Testis (tissue), 5 donors: Measurements from ENCODE around the gene CWF19L2. TPM values are rescaled to one million over a fixed set of nuclear protein-coding genes. Genes with fewer than 3 reads are reported as not detected.
A peak's percentile ranks its signal among the peaks of the same experiment; 100 is the strongest.
"Not testable (repeated sequence)": the region's sequence is repeated elsewhere in the genome, so short reads cannot be mapped to it uniquely, and the experiment has no call there.

Experiments
- DNase-seq: peaks from one replicate; pipeline ENCODE4 v3.0.0-alpha.2; 2019
- H3K27ac ChIP-seq, 2 donors: fragments of 200-600 bp; sonication (generic); one replicate each; pipeline ENCODE4 v1.5.1; 2019
- H3K27me3 ChIP-seq: fragments of 200-600 bp; sonication (generic); one replicate; pipeline ENCODE4 v1.5.1; 2019
- H3K36me3 ChIP-seq: fragments of 200-600 bp; sonication (generic); one replicate; pipeline ENCODE4 v1.5.1; 2017; ENCODE audit warnings: low read depth; ENCODE audit errors: missing control alignments
- H3K4me1 ChIP-seq: fragments of 200-600 bp; sonication (generic); one replicate; pipeline ENCODE4 v1.5.1; 2019
- H3K4me3 ChIP-seq, 2 donors: fragments of 200-600 bp; sonication (generic); one replicate each; pipeline ENCODE4 v1.5.1; 2017 to 2019
- H3K9me3 ChIP-seq: fragments of 200-600 bp; sonication (generic); one replicate; pipeline ENCODE4 v1.5.1; 2017
- POLR2A ChIP-seq: fragments of 450-650 bp; IDR thresholded peaks from one replicate; pipeline ENCODE4 v1.6.1; 2017; ENCODE audit warnings: antibody characterized with exemption, mild to moderate bottlenecking, moderate library complexity
- WGBS, 2 donors: methylation state at CpG; one replicate each; pipeline ENCODE4 v1.1.5; 2018; 5-methylcytosine and 5-hydroxymethylcytosine counted together
- intact Hi-C: fragments of 100-400 bp; cut with DNase I; formaldehyde crosslinking; loops from one replicate; pipeline ENCODE4 v1.15.1; 2023; ENCODE audit warnings: low total_unique reads
- long read RNA-seq, 2 donors: transcript quantifications; one replicate each; lab custom pipeline, GENCODE V29; 2026
- polyA plus RNA-seq: library from polyadenylated mRNA; stranded (reverse); fragments of 350-450 nt; fragmentation: Illumina TruSeq; extraction: RNeasy Lipid Tissue Mini Kit (QIAGEN cat#74804); gene quantifications from one replicate; pipeline ENCODE4 v1.2.3, GENCODE V29; 2014; ENCODE audit warnings: low read depth, low replicate concordance; ENCODE audit not compliant: insufficient read depth
- total RNA-seq, 2 donors: library from RNA; depleted of rRNA; stranded (reverse); fragments of >200 nt; gene quantifications; one replicate each; pipeline ENCODE4 v1.2.3, GENCODE V29; 2016
- TF ChIP-seq, protein P1 (sequence below), 3 experiments: fragments of 450-650 bp in 2 of 3; fragments of 200-600 bp in 1 of 3; sonication (generic) in 1 of 3; IDR thresholded peaks; one replicate each; pipeline ENCODE4 v1.5.1; 2016 to 2019; ENCODE audit warnings: antibody characterized with exemption in 3 of 3, mild to moderate bottlenecking in 2 of 3, moderate library complexity in 1 of 3

The CWF19L2 gene
- total RNA-seq (10 to 100 TPM; 22.9 to 26.0 TPM), polyA plus RNA-seq (3.7 TPM)
- long read RNA-seq, donor 1, partial matches to known transcripts = 0 of 2 reads
- long read RNA-seq, donor 1, other reads (novel, unspliced or antisense) = 0 of 2 reads
- long read RNA-seq, donor 2 = 0 reads

DNA sequence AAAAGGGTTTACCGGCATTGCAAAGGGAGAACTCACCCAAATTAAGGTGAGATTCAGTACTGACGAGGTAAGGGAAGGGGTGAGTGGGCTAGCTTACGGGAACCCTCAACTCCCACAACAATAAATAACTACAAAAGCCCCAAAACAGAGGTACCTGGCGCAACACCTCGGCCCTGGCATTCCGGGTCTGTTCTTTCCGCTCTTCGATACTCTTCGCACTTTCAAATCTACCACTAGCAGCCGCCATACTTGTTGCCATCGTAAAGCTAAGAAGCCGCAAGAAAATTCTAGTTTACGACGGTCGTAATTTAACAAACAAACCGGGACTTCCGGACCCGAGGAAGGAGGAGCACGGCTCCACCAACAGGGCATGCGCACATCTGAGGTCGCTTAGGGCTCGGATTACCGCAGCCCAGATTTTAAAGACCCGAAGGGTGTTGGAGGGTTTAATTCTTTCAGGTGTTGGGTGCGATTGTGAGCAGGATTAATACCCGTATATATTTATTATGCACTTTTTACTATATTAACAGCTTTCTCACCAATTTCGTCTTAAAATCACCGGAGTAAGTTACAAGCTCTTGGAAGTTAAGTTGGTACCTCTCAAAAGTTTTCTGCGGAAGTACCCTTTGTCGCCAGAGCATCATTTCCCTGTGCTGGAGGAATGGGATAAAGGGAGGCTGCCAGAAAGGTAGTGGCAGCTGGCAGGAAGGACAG is at the start of gene CWF19L2:
CWF19L2 (minus strand) TSS at position 268 of the 714 bp plus-strand sequence; CDS start at position 259, 9 bp downstream.
- no peaks in the 10 kb centered on the region for H3K36me3 ChIP-seq

DNA sequence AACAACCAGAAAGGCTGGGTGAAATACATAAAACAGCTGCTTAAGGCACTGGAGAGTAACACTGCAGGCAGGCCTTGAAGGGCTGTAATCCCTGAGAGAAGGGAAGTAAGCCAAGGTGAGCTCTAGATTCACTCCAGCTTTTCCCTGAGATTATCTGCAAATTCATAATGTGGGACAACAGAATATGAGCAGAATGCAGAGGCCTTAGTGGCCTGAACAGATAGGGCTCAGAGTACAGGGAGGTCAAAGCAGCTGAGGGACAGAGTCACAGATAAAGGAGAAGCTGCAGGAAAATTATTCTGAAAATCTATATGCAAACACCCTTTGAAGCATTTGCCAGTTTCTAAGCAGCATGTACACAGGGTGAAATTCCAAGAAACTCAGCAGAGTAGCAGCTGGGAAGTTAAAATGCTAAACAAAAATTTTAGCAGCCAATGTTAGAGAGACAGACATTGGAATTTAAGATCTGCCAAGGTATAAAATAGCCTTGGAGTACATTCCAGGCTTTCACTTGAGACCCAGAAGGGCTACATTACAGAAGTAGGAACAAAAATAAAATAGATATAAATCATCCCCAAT is 48.1 kb upstream of the CWF19L2 start:
- Histone ChIP-seq H3K4me1 (peaks cover 6% of the 10 kb centered on the region), H3K27ac (peak overlapping the region in 1 of 2 donors; percentile 5), H3K27me3 (no peaks in the 10 kb centered on the region), H3K4me3 (no peak overlapping the region), H3K36me3 (no peaks in the 10 kb centered on the region), H3K9me3 (no peaks in the 10 kb centered on the region)
- intact Hi-C loops = no loop called here
- DNase-seq = no peak
- no peak for TF ChIP-seq POLR2A
- TF ChIP-seq, protein P1, sequence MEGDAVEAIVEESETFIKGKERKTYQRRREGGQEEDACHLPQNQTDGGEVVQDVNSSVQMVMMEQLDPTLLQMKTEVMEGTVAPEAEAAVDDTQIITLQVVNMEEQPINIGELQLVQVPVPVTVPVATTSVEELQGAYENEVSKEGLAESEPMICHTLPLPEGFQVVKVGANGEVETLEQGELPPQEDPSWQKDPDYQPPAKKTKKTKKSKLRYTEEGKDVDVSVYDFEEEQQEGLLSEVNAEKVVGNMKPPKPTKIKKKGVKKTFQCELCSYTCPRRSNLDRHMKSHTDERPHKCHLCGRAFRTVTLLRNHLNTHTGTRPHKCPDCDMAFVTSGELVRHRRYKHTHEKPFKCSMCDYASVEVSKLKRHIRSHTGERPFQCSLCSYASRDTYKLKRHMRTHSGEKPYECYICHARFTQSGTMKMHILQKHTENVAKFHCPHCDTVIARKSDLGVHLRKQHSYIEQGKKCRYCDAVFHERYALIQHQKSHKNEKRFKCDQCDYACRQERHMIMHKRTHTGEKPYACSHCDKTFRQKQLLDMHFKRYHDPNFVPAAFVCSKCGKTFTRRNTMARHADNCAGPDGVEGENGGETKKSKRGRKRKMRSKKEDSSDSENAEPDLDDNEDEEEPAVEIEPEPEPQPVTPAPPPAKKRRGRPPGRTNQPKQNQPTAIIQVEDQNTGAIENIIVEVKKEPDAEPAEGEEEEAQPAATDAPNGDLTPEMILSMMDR (IDR thresholded peaks at IDR 0.05) = no peak

More for the DNA sequence above, at the start of gene CWF19L2:
- Histone ChIP-seq H3K27me3 (no peaks in the 10 kb centered on the region), H3K4me1 (peaks cover 6% of the 10 kb centered on the region), H3K9me3 (no peaks in the 10 kb centered on the region), H3K27ac (peak within 1 kb of the TSS; percentile 87 to 90), H3K4me3 (peak within 1 kb of the TSS; percentile 85 to 91)
- intact Hi-C loops = no loop called here
- peak; percentile 94 for DNase-seq
- 0% methylated on average over 30 of the region's 30 CpGs for WGBS, 2 donors
- TF ChIP-seq POLR2A = peak; percentile 4
- TF ChIP-seq, protein P1 (IDR thresholded peaks at IDR 0.05) = peak in 1 of 3 experiments; percentile 6

DNA sequence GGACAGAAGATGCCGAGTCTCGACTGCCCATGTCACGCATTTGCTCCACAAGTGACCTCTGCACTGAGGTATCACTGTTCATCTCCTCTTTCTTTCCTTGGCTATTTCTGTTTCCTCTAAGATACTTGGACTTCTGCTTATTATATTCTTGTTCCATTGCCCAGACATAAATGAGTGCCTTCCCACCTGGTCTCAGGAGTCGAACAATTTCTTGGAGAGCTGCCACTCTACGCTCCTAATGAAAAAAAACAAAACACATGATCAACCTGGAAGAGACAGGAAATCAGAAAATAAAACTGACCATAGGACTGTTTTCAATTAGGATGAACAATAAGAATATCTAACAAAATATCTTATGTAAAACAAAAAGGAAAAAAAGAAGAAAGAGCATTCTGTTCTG is 47.4 kb upstream of the CWF19L2 start:
- DNase-seq = no peak
- 65 to 78% methylated on average over 5 of the region's 5 CpGs for WGBS, 2 donors
- no peaks in the 10 kb centered on the region for H3K27me3 ChIP-seq
- no peak overlapping the region for H3K27ac ChIP-seq
- no peaks in the 10 kb centered on the region for H3K9me3 ChIP-seq
- no peak overlapping the region for H3K4me3 ChIP-seq
- no peaks in the 10 kb centered on the region for H3K36me3 ChIP-seq
- peaks cover 6% of the 10 kb centered on the region for H3K4me1 ChIP-seq
- no peak for TF ChIP-seq POLR2A
- TF ChIP-seq, protein P1 (IDR thresholded peaks at IDR 0.05) = no peak
- intact Hi-C loops = no loop called here

DNA sequence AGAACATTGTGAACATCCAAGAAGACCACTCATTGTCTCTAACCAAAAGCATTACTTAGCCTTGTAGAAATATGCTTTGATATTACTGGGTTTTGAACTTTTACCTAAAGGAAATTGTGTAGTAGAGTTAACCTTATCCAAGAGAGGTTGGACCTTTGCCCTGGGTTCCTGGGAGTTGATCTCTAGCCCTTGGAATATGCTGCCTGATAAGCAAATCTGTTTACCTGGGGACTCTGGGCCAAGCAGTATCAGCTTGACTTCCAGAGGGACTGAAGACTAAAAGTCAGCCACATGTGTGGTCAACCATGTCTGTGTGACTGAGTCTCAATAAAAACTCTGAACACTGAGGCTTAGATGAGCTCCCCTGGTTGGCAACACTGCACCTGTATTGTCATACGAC is 44.1 kb upstream of the CWF19L2 start:
- H3K27me3 ChIP-seq = no peaks in the 10 kb centered on the region
- TF ChIP-seq, protein P1 (IDR thresholded peaks at IDR 0.05) = no peak
- TF ChIP-seq POLR2A = no peak
- intact Hi-C loops = no loop called here
- peaks cover 6% of the 10 kb centered on the region for H3K4me1 ChIP-seq
- WGBS, 2 donors = 86 to 96% methylated on average over 1 of the region's 1 CpG
- no peak overlapping the region for H3K27ac ChIP-seq
- H3K4me3 ChIP-seq = no peak overlapping the region
- no peaks in the 10 kb centered on the region for H3K9me3 ChIP-seq
- H3K36me3 ChIP-seq = no peaks in the 10 kb centered on the region
- no peak for DNase-seq

DNA sequence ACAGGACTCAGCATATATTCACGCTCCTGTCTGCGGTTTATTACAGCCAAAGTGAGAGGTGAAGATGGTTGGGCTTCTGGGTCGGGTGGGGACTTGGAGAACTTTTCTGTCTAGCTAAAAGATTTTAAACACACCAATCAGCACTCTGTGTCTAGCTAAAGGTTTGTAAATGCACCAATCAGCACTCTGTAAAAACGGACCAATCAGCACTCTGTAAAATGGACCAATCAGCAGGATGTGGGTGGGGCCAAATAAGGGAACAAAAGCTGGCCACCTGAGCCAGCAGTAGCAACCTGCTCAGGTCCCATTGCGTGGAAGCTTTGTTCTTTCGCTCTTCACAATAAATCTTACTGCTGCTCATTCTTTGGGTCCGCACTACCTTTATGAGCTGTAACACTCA is 39.7 kb upstream of the CWF19L2 start:
- H3K4me1 ChIP-seq, H3K27me3 ChIP-seq, H3K27ac ChIP-seq, intact Hi-C loops, H3K36me3 ChIP-seq, H3K4me3 ChIP-seq, H3K9me3 ChIP-seq: not testable (repeated sequence)
- WGBS, 2 donors = 80 to 87% methylated on average over 7 of the region's 7 CpGs
- peak; percentile 26 for DNase-seq
